GM04504 (cell line): ENCODE data around the gene FOXD2.

Experiments
- DNase-seq: peaks from one replicate; pipeline ENCODE4 v3.0.0-alpha.2; 2012; ENCODE audit warnings: low read depth

The FOXD2 gene

GRCh38 chr1:47468709-47469389, 31.0 kb downstream of the FOXD2 start:
- DNase-seq, result no peak

- no peak for DNase-seq
These were observed 31.5 kb downstream of the FOXD2 start for GRCh38 chr1:47469390-47469759.

- DNase-seq, result no peak
These were observed 32.1 kb downstream of the FOXD2 start for GRCh38 chr1:47469910-47470309.

- peak; percentile 38 for DNase-seq
These were observed 33.3 kb downstream of the FOXD2 start for GRCh38 chr1:47471163-47471562.

- no peak for DNase-seq
These were observed 36.7 kb downstream of the FOXD2 start for GRCh38 chr1:47474278-47475193.

- no peak for DNase-seq
These were observed 39.8 kb downstream of the FOXD2 start for GRCh38 chr1:47477595-47478080.

- DNase-seq, result no peak
These were observed 40.2 kb downstream of the FOXD2 start for GRCh38 chr1:47478090-47478489.

GRCh38 chr1:47479664-47480063, 41.8 kb downstream of the FOXD2 start:
- DNase-seq, result no peak

GRCh38 chr1:47481936-47482335, 44.1 kb downstream of the FOXD2 start:
- DNase-seq, result no peak

GRCh38 chr1:47482786-47483185, 44.9 kb downstream of the FOXD2 start:
- no peak for DNase-seq

GRCh38 chr1:47483651-47484050, 45.8 kb downstream of the FOXD2 start:
- no peak for DNase-seq

GRCh38 chr1:47485817-47486216, 48.0 kb downstream of the FOXD2 start:
- no peak for DNase-seq

- no peak for DNase-seq
These were observed 49.5 kb downstream of the FOXD2 start for GRCh38 chr1:47487332-47487731.

- DNase-seq, result no peak
These were observed 50.1 kb downstream of the FOXD2 start for GRCh38 chr1:47487850-47488450.
